ES-I3 (cell line): ENCODE data around the gene PRKCZ.

Experiments used
- H3K36me3 ChIP-seq: 2 replicates; pipeline ENCODE4 v1.6.1; 2013; ENCODE audit warnings: mild to moderate bottlenecking, low read length, control low read depth, moderate library complexity; ENCODE audit not compliant: insufficient read depth
- H3K4me1 ChIP-seq: 2 replicates; pipeline ENCODE4 v1.6.1; 2013; ENCODE audit warnings: mild to moderate bottlenecking, control low read depth, low read length; ENCODE audit not compliant: insufficient read depth
- H3K9ac ChIP-seq: 2 replicates; pipeline ENCODE4 v1.6.1; 2013; ENCODE audit warnings: low read depth, mild to moderate bottlenecking, low read length, moderate library complexity
- H3K9me3 ChIP-seq: 2 replicates; pipeline ENCODE4 v1.6.1; 2013; ENCODE audit warnings: mild to moderate bottlenecking, low read length, moderate library complexity; ENCODE audit not compliant: control insufficient read depth, insufficient read depth

PRKCZ gene

GRCh38 chr1:2216767-2217058, 166.5 kb downstream of the PRKCZ start:
- H3K9ac ChIP-seq, result no peak overlapping the region
- peaks cover 2% of the 10 kb centered on the region; the same call in 1 of the 2 replicates for H3K9me3 ChIP-seq
- peaks cover 16% of the 10 kb centered on the region; the same call in 1 of the 2 replicates for H3K4me1 ChIP-seq
- H3K36me3 ChIP-seq, result no peaks in the 10 kb centered on the region

- peaks cover 2% of the 10 kb centered on the region; the same call in 1 of the 2 replicates for H3K9me3 ChIP-seq
- H3K9ac ChIP-seq, result no peak overlapping the region
- no peaks in the 10 kb centered on the region for H3K36me3 ChIP-seq
- no peaks in the 10 kb centered on the region; the same call in 1 of the 2 replicates for H3K4me1 ChIP-seq
Observed at GRCh38 chr1:2221271-2221670, 171.1 kb downstream of the PRKCZ start.

- Histone ChIP-seq H3K9ac (no peak overlapping the region), H3K4me1 (no peaks in the 10 kb centered on the region; the same call in 1 of the 2 replicates), H3K9me3 (peaks cover under 1% of the 10 kb centered on the region; the same call in 1 of the 2 replicates), H3K36me3 (no peaks in the 10 kb centered on the region)
Observed at GRCh38 chr1:2224170-2224584, 174.0 kb downstream of the PRKCZ start.

- no peak overlapping the region for H3K9ac ChIP-seq
- H3K36me3 ChIP-seq, result no peaks in the 10 kb centered on the region
- no peaks in the 10 kb centered on the region for H3K9me3 ChIP-seq
- H3K4me1 ChIP-seq, result no peaks in the 10 kb centered on the region; the same call in 1 of the 2 replicates
Observed at GRCh38 chr1:2224631-2225428, 174.6 kb downstream of the PRKCZ start.

- Histone ChIP-seq H3K4me1 (no peaks in the 10 kb centered on the region; the same call in 1 of the 2 replicates), H3K9me3 (no peaks in the 10 kb centered on the region), H3K9ac (peak overlapping the region; percentile 95), H3K36me3 (no peaks in the 10 kb centered on the region)
Observed at GRCh38 chr1:2226525-2227345, 176.5 kb downstream of the PRKCZ start.

- Histone ChIP-seq H3K9ac (peak overlapping the region; percentile 95), H3K4me1 (peaks cover 2% of the 10 kb centered on the region; the same call in 1 of the 2 replicates), H3K36me3 (no peaks in the 10 kb centered on the region), H3K9me3 (no peaks in the 10 kb centered on the region)
Observed at GRCh38 chr1:2227346-2228156, 177.3 kb downstream of the PRKCZ start.

GRCh38 chr1:2228157-2228594, 178.0 kb downstream of the PRKCZ start, which contains the start of gene SKI:
TSS of gene SKI (plus strand) at chr1:2228319. CDS start at chr1:2228767, 448 bp downstream.
- H3K9me3 ChIP-seq, result no peaks in the 10 kb centered on the region
- no peaks in the 10 kb centered on the region for H3K36me3 ChIP-seq
- peak within 1 kb of the TSS; percentile 95 for H3K9ac ChIP-seq
- peaks cover 5% of the 10 kb centered on the region; the same call in 1 of the 2 replicates for H3K4me1 ChIP-seq

GRCh38 chr1:2228694-2229036, 178.5 kb downstream of the PRKCZ start:
- Histone ChIP-seq H3K4me1 (peaks cover 9% of the 10 kb centered on the region; the same call in 1 of the 2 replicates), H3K9me3 (no peaks in the 10 kb centered on the region), H3K36me3 (no peaks in the 10 kb centered on the region), H3K9ac (peak overlapping the region; percentile 70)

- Histone ChIP-seq H3K9me3 (no peaks in the 10 kb centered on the region), H3K36me3 (no peaks in the 10 kb centered on the region), H3K9ac (peak overlapping the region; percentile 70), H3K4me1 (peaks cover 10% of the 10 kb centered on the region; the same call in 1 of the 2 replicates)
Observed at GRCh38 chr1:2229037-2229864, 179.0 kb downstream of the PRKCZ start.

GRCh38 chr1:2229911-2230731, 179.9 kb downstream of the PRKCZ start:
- Histone ChIP-seq H3K9me3 (no peaks in the 10 kb centered on the region), H3K9ac (peak overlapping the region; percentile 70), H3K4me1 (peaks cover 10% of the 10 kb centered on the region; the same call in 1 of the 2 replicates), H3K36me3 (no peaks in the 10 kb centered on the region)

GRCh38 chr1:2230781-2231531, 180.7 kb downstream of the PRKCZ start:
- peaks cover 10% of the 10 kb centered on the region; the same call in 1 of the 2 replicates for H3K4me1 ChIP-seq
- no peaks in the 10 kb centered on the region for H3K9me3 ChIP-seq
- no peaks in the 10 kb centered on the region for H3K36me3 ChIP-seq
- H3K9ac ChIP-seq, result peak overlapping the region; percentile 70
